IMR-90 (cell line): Measurements from ENCODE around the gene DCDC1. TPM values are rescaled to one million over a fixed set of nuclear protein-coding genes. Genes with fewer than 3 reads are reported as not detected.

Experiments
- ATAC-seq: fragments of 200-7000 bp; cut with Tn5 transposase; 2 replicates; pipeline ENCODE4 v1.9.1; 2020; ENCODE audit warnings: low read depth, mild to moderate bottlenecking, moderate library complexity
- BruUV-seq: library from RNA; stranded (reverse); fragments of 400-500 nt; replicated peaks from 2 replicates; lab custom pipeline; 2021; lab: Mats Ljungman, UMichigan
- CTCF ChIA-PET: fragments of 300-600 bp; formaldehyde crosslinking; extraction: SDS; loops from one replicate; lab custom pipeline; 2021; ENCODE audit warnings: antibody characterized with exemption; lab: Yijun Ruan, JAX
- POLR2A ChIA-PET: fragments of 300-600 bp; sonication (Branson Sonifier 250); formaldehyde crosslinking; loops from one replicate; lab custom pipeline; 2022; ENCODE audit warnings: antibody characterized with exemption; ENCODE audit not compliant: unreplicated experiment; lab: Charles Lee
- DNase-seq: peaks from one replicate; pipeline ENCODE4 v3.0.0; 2013
- H2AFZ ChIP-seq: replicated peaks from 2 replicates; pipeline ENCODE3; 2013; ENCODE audit warnings: low read length, mild to moderate bottlenecking; ENCODE audit not compliant: poor library complexity
- H2AK5ac ChIP-seq: 2 replicates; pipeline ENCODE4 v1.6.1; 2013; ENCODE audit warnings: low read depth, low read length, inconsistent platforms
- H2AK9ac ChIP-seq: replicated peaks from 2 replicates; pipeline ENCODE3; 2013; ENCODE audit warnings: mild to moderate bottlenecking, low read depth, low read length, moderate library complexity; ENCODE audit not compliant: poor library complexity
- H2BK120ac ChIP-seq: 2 replicates; pipeline ENCODE4 v1.6.1; 2013; ENCODE audit warnings: low read depth, low read length, inconsistent platforms
- H2BK15ac ChIP-seq: 3 replicates; pipeline ENCODE4 v1.6.1; 2013; ENCODE audit warnings: low read depth, low read length, inconsistent platforms
- H2BK20ac ChIP-seq: 2 replicates; pipeline ENCODE4 v1.6.1; 2013; ENCODE audit warnings: low read depth, mild to moderate bottlenecking, inconsistent platforms, low read length, moderate library complexity
- H2BK5ac ChIP-seq: 2 replicates; pipeline ENCODE4 v1.6.1; 2013; ENCODE audit warnings: mild to moderate bottlenecking, low read depth, low read length, inconsistent platforms; ENCODE audit not compliant: poor library complexity, severe bottlenecking
- H3K14ac ChIP-seq: replicated peaks from 2 replicates; pipeline ENCODE4 v1.6.1; 2013; ENCODE audit warnings: low read depth, low read length, inconsistent platforms
- H3K18ac ChIP-seq: 2 replicates; pipeline ENCODE4 v1.6.1; 2013; ENCODE audit warnings: low read depth, low read length, control low read depth
- H3K23ac ChIP-seq: 2 replicates; pipeline ENCODE4 v1.6.1; 2013; ENCODE audit warnings: low read depth, low read length, inconsistent platforms
- H3K27ac ChIP-seq: 2 replicates; pipeline ENCODE4 v1.5.1; 2013; ENCODE audit warnings: mild to moderate bottlenecking, control low read depth, low read length; ENCODE audit not compliant: insufficient read depth
- H3K27me3 ChIP-seq: 2 replicates; pipeline ENCODE4 v1.6.1; 2013; ENCODE audit warnings: low read length; ENCODE audit not compliant: control insufficient read depth, insufficient read depth
- H3K36me3 ChIP-seq: 2 replicates; pipeline ENCODE4 v1.6.1; 2013; ENCODE audit warnings: low read length, mixed read lengths; ENCODE audit not compliant: control insufficient read depth, insufficient read depth
- H3K4ac ChIP-seq: 2 replicates; pipeline ENCODE4 v1.6.1; 2013; ENCODE audit warnings: low read depth, low read length, inconsistent platforms
- H3K4me1 ChIP-seq: 2 replicates; pipeline ENCODE4 v1.6.1; 2013; ENCODE audit warnings: low read length, mixed read lengths; ENCODE audit not compliant: control insufficient read depth, insufficient read depth
- H3K4me2 ChIP-seq: 2 replicates; pipeline ENCODE4 v1.6.1; 2013; ENCODE audit warnings: low read depth, mild to moderate bottlenecking, control low read depth, low read length, moderate library complexity
- H3K4me3 ChIP-seq: 2 replicates; pipeline ENCODE4 v1.5.1; 2013; ENCODE audit warnings: low read depth, mild to moderate bottlenecking, control low read depth, low read length, moderate library complexity; ENCODE audit not compliant: insufficient read depth
- H3K56ac ChIP-seq: 2 replicates; pipeline ENCODE4 v1.6.1; 2013; ENCODE audit warnings: low read length, inconsistent platforms; ENCODE audit not compliant: insufficient read depth; ENCODE audit errors: extremely low read depth
- H3K79me1 ChIP-seq, 2 experiments: 2 replicates each; pipeline ENCODE4 v1.6.1; 2013; ENCODE audit warnings: low read length in 2 of 2, inconsistent platforms in 1 of 2, low read depth in 1 of 2
- H3K9ac ChIP-seq: 2 replicates; pipeline ENCODE4 v1.6.1; 2013; ENCODE audit warnings: low read depth, low read length, control low read depth
- H3K9me1 ChIP-seq: 2 replicates; pipeline ENCODE4 v1.6.1; 2013; ENCODE audit warnings: low read length, inconsistent platforms; ENCODE audit not compliant: insufficient read depth
- H3K9me3 ChIP-seq: 2 replicates; pipeline ENCODE4 v1.6.1; 2013; ENCODE audit warnings: low read length; ENCODE audit not compliant: control insufficient read depth, insufficient read depth
- H4K20me1 ChIP-seq: 2 replicates; pipeline ENCODE4 v1.6.1; 2013; ENCODE audit warnings: low read length, inconsistent platforms; ENCODE audit not compliant: insufficient read depth
- H4K5ac ChIP-seq: 2 replicates; pipeline ENCODE4 v1.6.1; 2013; ENCODE audit warnings: mild to moderate bottlenecking, low read depth, low read length, control low read depth
- H4K8ac ChIP-seq, 2 experiments: 2 replicates each; pipeline ENCODE4 v1.6.1; 2013; ENCODE audit warnings: low read depth in 2 of 2, low read length in 2 of 2, control low read depth in 1 of 2, inconsistent platforms in 1 of 2
- H4K91ac ChIP-seq: 2 replicates; pipeline ENCODE4 v1.6.1; 2013; ENCODE audit warnings: low read depth, low read length, inconsistent platforms; ENCODE audit not compliant: insufficient read depth
- BHLHE40 ChIP-seq: fragments of 150-350 bp; IDR thresholded peaks from 2 replicates; pipeline ENCODE4 v1.6.1; 2016; ENCODE audit warnings: mild to moderate bottlenecking, low read depth, low read length
- CEBPB ChIP-seq: IDR thresholded peaks from 2 replicates; pipeline ENCODE4 v1.6.1; 2012; ENCODE audit warnings: low read depth, low read length, improper control_type of control experiment
- MAFK ChIP-seq: IDR thresholded peaks from 2 replicates; pipeline ENCODE4 v1.6.1; 2012; ENCODE audit warnings: low read depth, low read length, improper control_type of control experiment
- WGBS, 2 experiments: methylation state at CpG; one replicate each; pipeline versions ENCODE4 v1.1.5 to v1.1.7; 2013; ENCODE audit warnings: missing lambda C conversion rate in 2 of 2; ENCODE audit not compliant: insufficient read length in 1 of 2; ENCODE audit errors: extremely low coverage in 2 of 2; 5-methylcytosine and 5-hydroxymethylcytosine counted together
- dilution Hi-C: fragments of 300-500 bp; cut with HindIII; formaldehyde crosslinking; loops from one replicate; pipeline ENCODE4 v1.14.3; 2018; ENCODE audit warnings: low sequenced_read_pairs; ENCODE audit not compliant: unreplicated experiment
- in situ Hi-C: fragments of 300-500 bp; cut with MboI; formaldehyde crosslinking; loops from 3 replicates; pipeline ENCODE4 v1.14.3; 2019; ENCODE audit warnings: low sequenced_read_pairs, inconsistent platforms, mixed read lengths
- intact Hi-C: fragments of 100-400 bp; cut with micrococcal nuclease; formaldehyde crosslinking; loops from 2 replicates; pipeline ENCODE4 v1.10.0; 2022
- polyA plus RNA-seq, 3 experiments: library from polyadenylated mRNA; depleted of rRNA; stranded (reverse); fragments of >200 nt; gene quantifications; 2 replicates each; pipeline ENCODE4 v1.2.3, GENCODE V29; 2012; ENCODE audit warnings: low replicate concordance in 1 of 3
- total RNA-seq: library from RNA; depleted of rRNA; stranded (reverse); fragments of >200 nt; gene quantifications from 2 replicates; pipeline ENCODE4 v1.2.3, GENCODE V29; 2012

Gene DCDC1
- total and polyA plus RNA-seq, 2 of the 4 experiments (the other 2 are of a cell fraction) = not detected

GRCh38 chr11:31030138-31030792 is 339.3 kb downstream of the DCDC1 start:
- H3K9ac ChIP-seq = no peak overlapping the region
- intact Hi-C loops (no loop called here), dilution Hi-C loops (no loop called here), in situ Hi-C loops (no loop called here)
- no peaks in the 10 kb centered on the region for H3K9me1 ChIP-seq
- no peak overlapping the region for H3K4me2 ChIP-seq
- no peak overlapping the region for H4K91ac ChIP-seq
- no peaks in the 10 kb centered on the region for H3K27me3 ChIP-seq
- no peak overlapping the region for H3K18ac ChIP-seq
- no TSS peak for BruUV-seq
- CTCF ChIA-PET = interaction anchor here (0.6 kb wide), 1 partner anchor 530 kb away, joined by 4 read pairs; no protein-coding TSS in a partner anchor
- DNase-seq (no peak), ATAC-seq (no peak)
- H2BK20ac ChIP-seq = no peak overlapping the region
- no peaks in the 10 kb centered on the region for H3K9me3 ChIP-seq
- no peaks in the 10 kb centered on the region for H4K20me1 ChIP-seq
- H4K5ac ChIP-seq = no peak overlapping the region
- H2BK120ac ChIP-seq = no peak overlapping the region
- H3K79me1 ChIP-seq = no peaks in the 10 kb centered on the region
- TF ChIP-seq CEBPB (no peak), MAFK (no peak), BHLHE40 (no peak)
- H3K4me3 ChIP-seq = no peak overlapping the region
- H2BK15ac ChIP-seq = no peak overlapping the region
- H2AFZ ChIP-seq = no peak overlapping the region
- no peak overlapping the region for H3K56ac ChIP-seq
- H3K4me1 ChIP-seq = no peaks in the 10 kb centered on the region
- no peak overlapping the region for H3K27ac ChIP-seq
- H4K8ac ChIP-seq = no peak overlapping the region
- no peak overlapping the region for H2BK5ac ChIP-seq
- no peak overlapping the region for H2AK9ac ChIP-seq
- H3K4ac ChIP-seq = no peak overlapping the region
- no peaks in the 10 kb centered on the region for H3K36me3 ChIP-seq
- POLR2A ChIA-PET = no interaction called here
- H2AK5ac ChIP-seq = no peak overlapping the region
- H3K14ac ChIP-seq = no peak overlapping the region
- no peak overlapping the region for H3K23ac ChIP-seq
- no CpG with 5 or more reads among the region's 7 CpGs for WGBS, 2 experiments
